ENCODE measurements around the gene DLGAP1.
"Not testable (repeated sequence)": the region's sequence is repeated elsewhere in the genome, so short reads cannot be mapped to it uniquely, and the experiment has no call there.

The DLGAP1 gene

DNA sequence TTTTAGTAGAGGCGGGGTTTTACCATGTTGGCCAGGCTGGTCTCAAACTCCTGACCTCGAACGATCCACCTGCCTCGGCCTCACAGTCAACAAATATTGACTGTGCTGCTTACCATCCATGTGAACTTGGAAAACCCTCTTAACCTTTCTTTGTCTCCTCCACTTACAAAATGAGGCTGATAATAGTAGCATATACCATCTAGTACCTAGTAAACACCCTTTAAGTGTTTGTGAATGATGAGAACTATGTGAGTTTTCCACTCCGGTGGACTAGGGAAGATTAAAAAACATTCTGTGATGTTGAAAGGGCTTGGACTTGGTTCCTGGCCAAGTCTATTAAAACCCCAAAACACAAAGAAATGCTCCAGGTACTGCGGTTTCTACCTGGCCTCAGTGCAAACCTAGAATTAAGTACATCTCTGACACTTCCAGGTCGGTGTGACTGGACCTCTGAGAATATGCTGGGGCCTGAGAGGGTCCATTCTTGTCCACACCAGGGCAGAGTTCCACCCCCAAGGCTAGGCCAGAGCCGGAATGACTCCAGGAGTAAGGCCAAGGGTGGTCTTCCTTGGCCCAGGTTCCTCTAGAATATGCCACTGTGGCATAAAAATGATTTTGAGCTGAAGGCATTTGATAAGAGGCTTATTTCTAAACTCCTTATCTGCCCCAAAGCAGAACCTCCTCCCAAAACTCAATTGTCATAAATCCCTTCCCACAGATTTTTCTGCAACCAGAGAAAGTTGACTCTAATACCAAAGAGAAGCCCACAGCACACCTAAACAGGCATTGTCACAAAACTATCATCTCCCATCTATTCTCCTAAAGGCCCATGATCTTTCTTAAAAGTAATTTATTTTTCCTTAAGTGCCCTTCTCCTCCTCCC is 787.6 kb downstream of the DLGAP1 start:
- DNase-seq: no peak

DNA sequence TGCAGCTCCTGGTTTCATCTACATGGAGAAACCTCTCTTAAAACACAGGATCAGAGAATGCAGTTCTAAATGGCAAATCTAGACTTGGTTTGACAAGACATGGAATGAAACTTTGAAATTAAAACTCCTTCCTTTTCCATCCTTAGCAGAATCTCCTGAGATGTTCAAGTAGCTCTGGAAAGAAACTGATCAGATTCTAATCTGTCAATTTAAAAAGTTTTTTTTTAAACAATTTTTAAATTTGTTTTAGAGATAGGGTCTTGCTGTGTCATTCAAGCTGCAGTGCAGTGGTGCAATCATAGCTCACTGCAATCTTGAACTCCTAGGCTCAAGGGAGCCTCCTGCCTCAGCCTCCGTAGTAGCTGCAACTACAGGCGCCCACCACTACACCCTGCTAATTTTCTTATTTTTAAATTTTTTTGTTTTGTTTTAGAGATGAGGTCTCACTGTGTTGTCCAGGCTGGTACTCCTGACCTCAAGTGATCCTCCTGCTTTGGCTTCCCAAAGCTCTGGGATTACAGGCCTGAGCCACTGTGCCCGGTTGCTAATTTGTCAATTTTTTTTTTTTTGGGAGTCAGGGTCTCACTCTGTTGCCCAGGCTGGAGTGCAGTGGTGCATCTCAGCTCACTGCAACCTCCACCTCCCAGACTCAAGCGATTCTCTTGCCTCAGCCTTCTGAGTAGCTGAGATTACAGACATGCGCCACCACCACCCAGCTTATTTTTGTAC is 788.4 kb downstream of the DLGAP1 start:
- DNase-seq: no peak

DNA sequence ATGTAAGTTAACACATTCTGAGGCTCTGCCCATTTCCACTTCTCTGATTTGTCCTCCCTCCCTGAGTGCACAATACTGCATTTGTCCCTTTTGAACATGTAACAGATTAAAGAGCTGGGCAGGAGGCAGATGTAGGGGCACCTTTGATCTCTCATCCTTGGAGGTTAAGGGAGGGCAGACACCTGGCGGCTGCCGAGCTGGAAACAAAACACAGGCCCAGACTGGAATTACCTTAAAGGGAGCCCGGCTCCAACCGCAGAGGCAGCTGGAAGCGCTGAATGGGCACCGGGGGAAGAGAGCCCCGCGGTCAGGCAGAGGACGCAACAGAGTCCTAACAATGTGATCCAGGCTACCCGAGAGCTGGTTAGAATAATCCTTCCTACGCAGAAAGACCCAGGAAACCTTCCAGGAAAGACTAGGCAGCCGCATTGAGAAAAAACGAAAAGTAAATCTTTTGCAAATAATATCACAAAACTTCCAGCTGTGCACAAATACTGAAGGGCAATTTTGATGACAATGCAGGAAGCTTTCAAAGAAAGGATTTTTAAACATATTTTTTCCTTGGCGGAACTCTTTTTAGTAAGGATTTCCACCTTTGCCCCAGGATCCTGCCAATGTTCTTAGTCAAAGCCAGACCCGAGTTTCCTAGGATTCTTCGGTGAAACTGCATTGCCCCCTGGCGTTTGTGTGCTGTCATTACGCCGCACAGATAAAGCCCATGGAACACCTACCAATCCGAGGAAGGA is 789.2 kb downstream of the DLGAP1 start:
- peak; percentile 62 for DNase-seq

DNA sequence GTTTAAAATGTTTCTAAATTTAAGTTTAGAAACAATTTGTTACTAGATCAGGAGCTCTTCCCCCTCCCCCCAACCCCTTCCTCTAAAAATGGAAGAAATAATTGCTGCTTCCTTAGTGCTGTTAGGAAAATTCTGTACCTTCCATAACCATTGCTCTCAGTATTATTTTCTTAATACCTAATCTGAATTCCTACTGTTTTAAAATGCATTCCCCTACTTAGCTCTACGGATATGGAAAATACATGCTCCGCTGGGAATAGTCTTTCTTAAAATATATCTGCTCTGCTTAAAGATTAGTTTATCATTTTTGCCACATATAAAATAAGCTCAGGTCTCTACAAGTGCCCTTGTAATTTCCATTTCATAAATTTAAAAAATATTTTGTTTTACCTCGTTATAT is 789.9 kb downstream of the DLGAP1 start:
- DNase-seq: no peak

DNA sequence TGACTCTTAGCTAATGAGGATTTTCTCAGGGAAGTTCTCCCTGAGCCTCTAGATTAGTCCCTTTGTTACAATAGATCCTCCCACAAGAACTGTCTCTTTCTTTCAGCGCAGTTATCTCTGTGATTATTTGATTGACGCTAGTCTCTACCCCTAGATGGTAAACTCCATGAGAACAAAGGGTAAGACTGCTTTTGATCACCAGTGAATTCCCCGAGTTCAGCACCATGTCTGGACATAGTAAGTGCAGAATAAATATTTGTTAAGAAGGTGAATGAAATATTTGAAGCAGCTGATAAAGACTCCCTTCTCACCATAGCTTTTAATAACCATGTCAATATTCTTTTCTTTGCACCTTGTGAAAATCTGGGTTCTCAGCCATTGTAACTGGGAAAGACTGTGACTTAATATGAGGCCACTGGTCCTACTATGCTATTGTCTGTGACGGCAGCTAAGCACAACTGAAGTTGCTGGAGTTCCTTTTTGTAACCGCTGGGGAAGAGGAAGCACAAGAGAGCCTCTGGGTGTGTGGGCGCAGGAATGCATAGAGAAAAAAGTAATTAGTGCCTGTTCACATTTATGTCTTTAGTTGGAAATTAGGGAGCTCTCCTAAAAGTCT is 790.4 kb downstream of the DLGAP1 start:
- no peak for DNase-seq

DNA sequence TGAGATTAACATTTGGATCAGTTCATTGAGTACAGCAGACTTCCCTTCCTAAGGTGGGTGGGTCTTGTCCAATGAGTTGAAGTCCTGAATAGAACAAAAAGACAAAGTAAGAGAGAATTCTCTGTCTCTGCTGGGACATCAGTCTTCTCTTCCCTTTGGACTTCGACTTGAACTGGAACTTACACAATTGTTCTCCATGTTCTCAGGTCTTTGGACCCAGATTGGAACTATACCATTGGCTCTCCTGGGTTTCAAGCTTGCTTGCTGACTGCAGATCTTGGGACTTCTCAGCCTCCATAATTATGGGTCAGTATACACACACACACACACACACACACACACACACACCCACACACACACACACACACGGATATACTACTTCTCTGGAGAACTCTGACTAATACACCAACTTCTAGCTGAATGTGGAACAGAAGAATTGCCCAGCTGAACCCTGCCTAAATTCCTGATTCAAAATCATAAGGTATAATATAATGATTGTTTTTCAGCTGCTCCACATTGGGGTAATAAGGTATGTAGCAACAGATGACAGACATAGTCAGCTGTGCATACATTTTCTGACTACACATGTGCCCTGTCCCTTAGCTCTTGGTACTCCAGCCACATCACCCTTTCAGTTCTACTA is 791.1 kb downstream of the DLGAP1 start:
- DNase-seq: no peak

DNA sequence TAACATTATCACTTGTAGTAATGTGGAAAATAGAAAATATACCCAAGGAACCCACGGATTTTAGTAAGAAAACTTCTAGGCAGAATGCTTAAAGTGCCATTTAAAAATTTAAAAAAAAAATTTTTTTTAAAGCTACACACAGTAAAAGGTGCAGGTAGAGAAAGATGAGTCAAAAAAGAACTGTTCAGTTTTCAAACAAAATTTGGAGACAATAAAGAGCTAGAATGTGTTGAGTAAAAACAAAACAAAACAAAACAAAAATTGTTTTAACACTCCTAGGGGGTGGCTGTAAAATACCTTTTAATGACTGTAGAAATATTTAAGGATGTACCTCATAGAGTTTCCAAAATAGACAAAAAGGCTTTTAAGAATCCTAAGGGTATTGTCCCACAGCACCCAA is 793.1 kb downstream of the DLGAP1 start:
- DNase-seq: no peak

DNA sequence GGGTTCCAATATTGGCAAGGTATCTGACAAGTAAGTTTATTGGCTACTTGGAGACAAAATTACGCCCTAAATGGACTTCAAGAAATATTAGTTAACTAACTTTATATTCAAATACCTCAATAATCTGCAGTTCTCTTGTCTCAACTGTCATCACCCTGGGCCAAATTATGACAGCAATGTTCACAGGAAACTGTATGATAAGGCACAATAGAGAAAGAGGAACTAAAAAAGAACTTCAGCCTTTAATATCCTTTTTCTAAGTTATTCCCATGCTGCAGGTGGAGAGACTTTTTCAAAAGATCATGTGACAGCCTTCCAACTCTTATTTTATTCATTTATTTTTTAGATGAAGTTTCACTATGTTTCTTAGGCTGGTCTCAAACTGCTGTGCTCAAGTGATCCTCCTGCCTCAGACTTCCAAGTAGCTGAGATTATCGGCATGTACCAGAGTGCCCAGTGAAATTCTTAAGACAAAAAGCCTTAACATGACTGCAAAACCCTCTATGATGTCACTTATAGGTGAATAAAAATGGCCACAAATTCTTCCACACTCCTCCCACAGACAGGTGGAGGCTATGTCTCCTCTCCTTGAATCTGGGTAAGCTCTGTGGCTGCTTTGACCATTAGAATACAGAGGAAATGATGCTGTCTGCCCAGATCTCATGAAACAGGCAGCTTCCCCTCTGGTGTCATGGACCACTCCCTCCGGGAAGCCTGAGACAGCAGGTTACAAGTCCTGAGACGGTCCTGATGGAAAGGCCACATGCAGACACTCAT is 794.2 kb downstream of the DLGAP1 start:
- DNase-seq: no peak

DNA sequence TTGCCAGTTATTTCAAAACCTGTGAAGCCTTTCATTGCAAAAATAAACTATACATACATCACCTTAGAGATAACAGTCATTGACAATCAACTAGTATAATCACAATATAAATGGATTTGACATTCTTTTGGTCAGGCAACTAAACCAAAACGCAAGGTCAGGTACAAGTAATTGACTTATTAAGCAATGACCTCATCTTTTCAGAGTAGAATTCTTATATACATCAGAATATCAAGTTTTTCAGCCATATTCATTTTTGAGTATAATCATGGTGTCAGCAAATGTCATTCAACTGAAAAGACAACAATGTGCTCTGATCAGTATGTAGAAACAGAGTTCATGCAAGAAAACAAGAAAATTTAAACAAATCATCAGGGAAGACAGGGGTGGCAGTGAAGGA is 796.6 kb downstream of the DLGAP1 start:
- DNase-seq: no peak

DNA sequence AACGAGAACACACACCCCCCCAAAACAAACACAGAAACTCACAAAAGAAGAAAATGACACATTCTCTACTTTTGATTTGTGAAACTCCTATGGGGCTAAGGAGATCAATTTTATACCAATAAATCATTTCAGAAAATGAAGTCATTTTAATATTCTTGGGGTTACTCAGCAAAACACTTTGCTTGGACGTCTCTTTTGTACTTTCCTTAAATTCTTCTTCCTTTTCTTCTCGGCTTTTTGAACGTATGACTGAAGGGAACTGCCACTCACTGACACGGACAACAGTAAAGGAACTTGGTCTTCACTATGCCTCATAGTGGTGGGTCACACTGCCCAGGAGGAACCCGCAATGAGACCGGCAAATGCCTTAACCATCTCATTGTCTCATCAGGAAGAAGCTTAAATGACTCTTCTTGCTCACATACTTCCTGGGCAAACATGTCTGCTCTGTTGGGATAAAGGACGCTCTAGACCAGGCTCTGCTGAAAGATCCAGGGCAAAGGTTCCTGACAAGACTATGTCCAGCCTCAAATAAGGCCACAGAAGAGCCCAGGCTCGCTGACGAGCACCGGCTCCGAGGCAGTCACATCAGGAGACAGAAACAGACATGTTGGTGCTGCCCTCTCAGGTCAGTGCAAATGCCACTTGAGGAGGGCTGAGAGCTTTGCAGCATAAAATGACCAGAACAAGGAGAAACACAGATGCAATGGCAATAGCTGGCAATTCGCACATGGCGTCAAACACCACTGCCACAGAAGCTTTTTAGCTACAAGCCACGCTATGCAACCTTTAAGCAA is 799.7 kb downstream of the DLGAP1 start:
- DNase-seq: no peak

DNA sequence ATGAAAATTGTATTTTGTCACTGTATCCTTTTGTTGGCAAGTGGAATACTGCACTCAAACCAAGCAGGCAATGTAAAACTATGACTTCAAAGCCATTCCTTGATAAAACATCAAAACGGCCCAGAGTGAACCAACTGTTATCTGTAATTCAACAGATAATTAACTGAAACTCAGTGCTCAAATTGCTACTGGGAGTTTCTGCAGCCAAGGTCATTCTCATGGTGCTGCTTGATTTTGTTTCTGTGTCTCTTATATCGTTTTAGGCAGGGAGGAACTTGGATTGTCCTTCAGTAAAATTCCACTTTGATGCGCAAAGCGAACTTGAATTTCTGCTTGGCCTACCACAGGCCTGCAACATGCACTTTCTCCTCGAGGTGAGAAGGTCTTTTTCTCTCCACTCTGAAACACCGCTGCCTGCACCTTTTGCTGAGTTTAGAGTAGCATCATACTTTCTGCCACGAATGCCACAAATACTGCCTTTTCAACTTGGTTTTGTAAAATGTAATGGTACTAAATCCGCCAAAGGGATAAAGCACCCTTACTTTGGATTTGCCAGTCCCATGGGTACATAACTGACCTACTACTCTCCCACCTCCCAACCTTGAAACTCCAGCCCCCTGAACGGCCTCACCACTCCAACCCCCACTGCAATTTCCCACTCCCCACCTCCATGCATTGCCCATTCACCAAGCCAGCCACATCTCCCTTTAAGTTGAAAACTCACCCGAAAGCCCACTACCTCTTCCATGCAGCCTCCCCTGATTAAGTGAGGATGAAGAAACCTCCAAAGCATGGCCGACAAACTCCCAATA is 800.5 kb downstream of the DLGAP1 start:
- no peak for DNase-seq

DNA sequence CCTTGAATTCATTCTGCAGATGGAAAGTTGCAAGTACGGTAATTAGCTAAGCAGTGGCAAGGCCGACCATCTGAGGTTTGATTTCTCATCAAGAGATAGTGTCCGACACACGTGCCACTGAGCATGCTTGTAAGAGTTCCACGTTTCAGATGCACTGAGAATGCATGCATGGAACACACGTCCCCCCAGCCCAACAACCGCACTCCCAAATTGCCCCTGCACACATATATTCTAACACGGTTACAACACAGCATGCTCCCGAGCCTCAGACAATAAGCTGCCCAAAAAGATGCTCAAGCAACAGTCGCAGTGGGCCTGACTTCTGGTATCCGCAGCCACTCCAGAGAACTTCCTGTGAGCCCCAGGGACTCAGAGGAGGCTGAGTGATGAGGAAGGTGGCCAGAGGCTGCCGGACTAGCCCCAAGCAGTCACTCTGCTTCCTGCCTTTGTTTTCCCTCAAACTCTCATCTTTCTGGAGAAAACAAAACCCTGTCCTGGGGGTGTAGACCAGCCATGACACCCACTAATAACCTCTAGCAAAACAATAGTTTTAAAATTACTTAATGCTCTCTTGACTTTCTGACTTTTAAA is 801.2 kb downstream of the DLGAP1 start:
- no peak for DNase-seq

DNA sequence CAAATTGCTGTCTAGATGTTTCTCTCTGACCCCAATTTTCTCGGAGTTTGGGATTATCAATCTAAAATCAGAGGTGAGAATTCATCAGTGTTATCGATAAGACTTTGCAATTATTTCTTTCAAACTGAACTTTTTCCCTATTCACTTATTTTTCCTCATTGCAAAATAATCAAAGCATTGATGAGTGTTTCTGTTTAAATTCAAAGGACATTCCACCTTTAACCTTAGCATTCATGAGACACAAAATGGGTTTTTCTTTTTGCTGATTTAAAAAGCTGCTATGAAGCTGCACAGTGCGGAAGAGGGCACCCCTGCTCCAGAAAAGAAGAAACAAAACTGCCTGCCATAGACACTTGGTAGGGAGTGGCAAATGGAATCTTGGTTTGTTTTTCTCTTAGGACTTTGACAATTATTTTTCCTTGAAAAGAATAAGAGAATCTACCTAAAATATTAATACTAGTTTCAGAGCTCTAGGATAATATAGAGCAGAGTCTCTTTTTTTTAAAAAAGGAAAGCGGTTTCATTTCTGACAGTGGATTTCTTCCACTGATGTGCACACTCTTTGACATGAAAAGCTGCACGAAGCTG is 801.8 kb downstream of the DLGAP1 start:
- no peak for DNase-seq

DNA sequence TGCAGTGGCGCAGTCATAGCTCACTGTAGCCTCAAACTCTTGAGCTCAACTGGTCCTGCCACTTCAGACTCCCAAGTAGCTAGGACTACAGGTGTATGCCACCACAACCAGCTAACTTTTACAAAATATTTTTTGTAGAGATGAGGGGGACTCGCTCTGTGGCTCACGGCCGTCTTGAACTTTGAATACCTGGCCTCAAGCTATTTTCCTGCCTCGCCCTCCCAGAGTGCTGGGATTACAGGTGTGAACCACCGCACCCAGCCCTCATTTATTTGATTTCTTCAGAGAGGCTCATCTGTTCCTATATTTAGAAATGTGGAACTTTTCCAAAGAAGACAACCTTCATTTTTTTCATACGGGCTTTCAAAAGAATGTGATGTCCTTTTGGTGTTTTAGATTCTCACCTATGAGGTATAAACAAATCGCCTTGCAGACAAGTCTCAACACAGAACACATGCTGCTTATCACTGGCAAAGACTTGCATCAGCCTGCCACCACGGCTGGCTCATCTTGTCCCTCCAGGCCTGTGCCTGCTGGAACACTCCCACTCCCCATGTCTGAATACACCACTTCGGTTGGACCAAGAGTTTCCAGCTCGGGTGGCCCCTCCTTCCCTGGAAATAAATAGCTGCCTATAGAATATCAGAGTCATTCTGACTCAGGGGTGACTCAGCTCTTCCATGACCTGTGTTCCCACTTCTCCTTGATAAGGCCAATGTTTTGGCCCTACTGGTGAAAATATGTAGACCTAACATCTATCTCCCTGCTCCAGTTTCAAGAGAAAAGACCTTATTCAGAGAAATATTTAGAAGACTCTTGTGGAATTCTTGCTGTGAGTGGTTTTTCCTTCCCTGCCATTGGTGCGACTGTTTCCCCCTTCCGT is 802.5 kb downstream of the DLGAP1 start:
- DNase-seq: peak; percentile 11

DNA sequence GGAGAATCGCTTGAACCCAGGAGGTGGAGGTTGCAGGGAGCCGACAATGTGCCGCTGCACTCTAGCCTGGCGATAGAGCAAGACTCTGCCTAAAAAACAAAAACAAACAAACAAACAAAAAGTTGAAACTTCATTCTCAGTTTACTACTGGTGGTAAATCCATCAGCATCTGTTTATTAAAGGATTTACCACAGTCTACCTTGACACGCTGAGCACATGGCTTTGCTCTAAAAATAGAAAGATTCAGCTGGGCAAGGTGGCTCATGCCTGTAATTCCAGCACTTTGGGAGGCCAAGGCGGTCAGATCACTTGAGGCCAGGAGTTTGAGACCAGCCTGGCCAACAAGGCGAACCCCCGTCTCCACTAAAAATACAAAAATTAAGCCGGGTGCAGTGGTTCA is 803.8 kb downstream of the DLGAP1 start:
- no peak for DNase-seq

DNA sequence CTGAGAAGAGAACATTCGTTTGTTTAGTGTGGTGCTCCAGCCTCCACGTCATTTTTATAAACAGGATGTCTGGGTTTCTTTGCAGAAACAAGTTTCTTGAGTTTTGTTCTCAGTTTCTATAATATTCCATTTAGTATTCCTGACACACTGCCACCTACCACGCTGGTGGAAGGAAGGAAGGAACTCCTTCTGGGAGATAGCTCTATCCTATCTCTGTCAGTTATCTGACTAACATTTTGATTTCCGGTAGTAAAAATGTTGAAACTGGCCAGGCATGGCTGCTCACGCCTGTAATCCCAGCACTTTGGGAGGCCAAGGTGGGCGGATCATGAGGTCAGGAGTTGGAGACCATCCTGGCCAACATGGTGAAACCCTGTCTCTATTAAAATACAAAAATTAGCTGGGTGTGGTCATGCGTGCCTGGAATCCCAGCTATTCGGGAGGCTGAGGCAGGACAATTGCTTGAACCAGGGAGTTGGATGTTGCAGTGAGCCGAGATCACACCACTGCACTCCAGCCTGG is 804.5 kb downstream of the DLGAP1 start:
- not testable (repeated sequence) for DNase-seq

DNA sequence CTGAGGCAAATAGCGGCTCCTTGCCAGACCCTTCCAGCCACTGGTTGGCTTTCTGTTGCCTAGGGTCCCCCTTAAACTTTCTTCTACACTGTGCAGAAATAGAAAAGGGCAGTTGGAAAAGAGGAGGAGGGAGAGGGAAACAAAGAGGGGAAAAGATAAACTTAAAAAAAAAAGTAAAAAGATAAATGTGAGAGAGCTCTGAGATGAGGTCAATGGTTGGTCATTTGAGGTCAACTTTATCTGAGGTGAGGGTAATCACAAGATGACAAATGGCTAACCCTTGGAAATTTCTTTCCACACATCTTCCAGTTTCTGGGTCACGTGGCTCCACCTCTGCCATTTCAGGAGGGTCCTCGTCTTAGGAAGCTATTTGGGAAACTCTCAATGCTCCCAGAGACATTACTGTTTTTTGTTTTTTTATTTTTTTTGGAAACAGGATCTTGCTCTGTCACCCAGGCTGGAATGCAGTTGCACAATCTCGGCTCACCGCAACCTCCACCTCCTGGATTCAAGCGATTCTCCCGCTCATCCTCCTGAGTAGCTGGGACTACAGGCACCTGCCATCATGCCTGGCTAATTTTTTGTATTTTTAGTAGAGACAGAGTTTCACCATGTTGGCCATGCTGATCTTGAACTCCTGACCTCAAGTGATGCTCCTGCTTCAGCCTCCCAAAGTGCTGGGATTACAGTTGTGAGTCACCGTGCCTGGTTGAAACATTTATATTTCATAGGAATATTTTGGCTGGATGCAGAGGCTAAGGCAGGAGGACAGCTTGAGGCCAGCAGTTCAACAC is 805.3 kb downstream of the DLGAP1 start:
- DNase-seq: no peak

Measured in activated CD4-positive, alpha-beta T cell treated with anti-CD3 and anti-CD28 coated beads for 1 hour (primary cell).